NCI-H510A treated with DMSO at 0.1 percent for 48 hours (cell line): Measurements from ENCODE around the gene TRMT112.

ENCODE experiments used
- DNase-seq: peaks from one replicate; lab custom pipeline; 2025; lab: John Stamatoyannopoulos, UW

The TRMT112 gene

GRCh38 chr11:64351136-64351631 is 33.8 kb upstream of the TRMT112 start:
- no peak for DNase-seq

GRCh38 chr11:64349404-64349803 is 32.0 kb upstream of the TRMT112 start:
- no peak for DNase-seq

DNA sequence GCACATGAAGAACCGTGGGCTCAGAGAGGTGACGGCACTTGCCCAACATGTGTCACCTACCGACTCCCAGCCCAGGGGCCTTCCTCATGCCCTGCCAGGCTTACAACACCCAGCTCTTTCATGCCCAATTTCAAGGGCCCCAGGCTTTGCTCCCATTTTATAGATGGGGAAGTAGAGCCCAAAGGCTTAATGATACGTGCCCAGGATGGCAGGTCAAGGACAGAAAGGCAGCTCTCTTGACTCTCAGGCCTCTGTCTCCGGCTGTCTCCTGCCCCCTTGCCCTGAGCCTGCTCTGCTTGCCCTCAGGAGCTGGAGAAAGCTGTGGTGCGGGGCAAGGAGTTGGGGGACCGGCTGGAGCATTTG is 31.6 kb upstream of the TRMT112 start:
- no peak for DNase-seq

GRCh38 chr11:64348383-64349024 is 31.1 kb upstream of the TRMT112 start:
- DNase-seq: no peak

GRCh38 chr11:64347193-64347867 is 30.0 kb upstream of the TRMT112 start:
- DNase-seq: no peak

DNA sequence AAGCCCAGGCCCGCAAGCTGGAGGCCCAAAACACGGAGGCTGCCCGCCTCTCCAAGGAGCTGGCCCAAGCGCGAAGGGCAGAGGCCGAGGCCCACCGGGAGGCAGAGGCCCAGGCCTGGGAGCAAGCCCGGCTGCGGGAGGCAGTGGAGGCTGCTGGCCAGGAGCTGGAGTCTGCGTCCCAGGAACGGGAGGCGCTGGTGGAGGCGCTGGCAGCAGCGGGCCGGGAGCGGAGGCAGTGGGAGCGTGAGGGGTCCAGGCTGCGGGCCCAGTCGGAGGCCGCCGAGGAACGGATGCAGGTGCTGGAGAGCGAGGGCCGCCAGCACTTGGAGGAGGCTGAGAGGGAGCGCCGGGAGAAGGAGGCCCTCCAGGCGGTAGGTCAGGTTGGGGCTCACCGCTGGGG is 27.4 kb upstream of the TRMT112 start:
- DNase-seq: no peak

- no peak for DNase-seq
These were observed 26.6 kb upstream of the TRMT112 start for GRCh38 chr11:64343767-64344559.

DNA sequence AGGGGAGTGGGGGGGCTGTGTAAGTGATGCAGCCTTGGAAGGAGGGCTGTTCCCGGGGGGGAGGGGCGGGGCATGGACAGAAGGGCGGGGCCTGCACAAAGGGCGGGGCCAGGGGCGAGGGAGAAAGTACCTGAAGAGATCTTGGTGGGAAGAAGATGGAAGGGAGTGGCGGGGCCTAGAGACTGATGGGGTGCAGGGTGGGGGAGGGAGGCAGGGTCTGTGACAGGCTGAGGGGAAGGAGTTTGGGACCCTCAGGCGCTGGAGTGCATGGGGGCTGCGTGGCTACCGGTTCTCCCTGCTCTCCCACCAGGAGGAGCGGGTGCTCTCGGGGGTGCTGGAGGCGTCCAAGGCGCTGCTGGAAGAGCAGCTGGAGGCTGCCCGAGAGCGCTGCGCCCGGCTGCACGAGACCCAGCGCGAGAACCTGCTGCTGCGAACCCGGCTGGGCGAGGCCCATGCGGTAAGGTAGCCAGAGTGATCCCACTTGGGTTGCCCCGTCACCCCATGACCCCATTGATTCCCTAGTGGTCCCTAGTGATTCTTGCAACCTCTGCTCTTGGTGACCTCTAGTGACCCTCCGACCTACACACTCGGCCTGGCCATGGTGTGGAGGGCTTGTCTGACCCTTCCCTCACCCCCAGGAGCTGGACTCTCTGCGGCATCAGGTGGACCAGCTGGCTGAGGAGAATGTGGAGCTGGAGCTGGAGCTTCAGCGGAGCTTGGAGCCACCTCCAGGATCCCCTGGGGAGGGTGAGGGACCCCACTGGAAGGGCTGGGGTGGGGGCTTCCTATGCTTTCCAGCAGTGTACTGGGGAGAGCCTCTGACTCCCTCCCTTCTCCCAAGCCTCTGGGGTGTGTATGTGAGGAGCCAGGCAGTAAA is 25.7 kb upstream of the TRMT112 start:
- DNase-seq: no peak

DNA sequence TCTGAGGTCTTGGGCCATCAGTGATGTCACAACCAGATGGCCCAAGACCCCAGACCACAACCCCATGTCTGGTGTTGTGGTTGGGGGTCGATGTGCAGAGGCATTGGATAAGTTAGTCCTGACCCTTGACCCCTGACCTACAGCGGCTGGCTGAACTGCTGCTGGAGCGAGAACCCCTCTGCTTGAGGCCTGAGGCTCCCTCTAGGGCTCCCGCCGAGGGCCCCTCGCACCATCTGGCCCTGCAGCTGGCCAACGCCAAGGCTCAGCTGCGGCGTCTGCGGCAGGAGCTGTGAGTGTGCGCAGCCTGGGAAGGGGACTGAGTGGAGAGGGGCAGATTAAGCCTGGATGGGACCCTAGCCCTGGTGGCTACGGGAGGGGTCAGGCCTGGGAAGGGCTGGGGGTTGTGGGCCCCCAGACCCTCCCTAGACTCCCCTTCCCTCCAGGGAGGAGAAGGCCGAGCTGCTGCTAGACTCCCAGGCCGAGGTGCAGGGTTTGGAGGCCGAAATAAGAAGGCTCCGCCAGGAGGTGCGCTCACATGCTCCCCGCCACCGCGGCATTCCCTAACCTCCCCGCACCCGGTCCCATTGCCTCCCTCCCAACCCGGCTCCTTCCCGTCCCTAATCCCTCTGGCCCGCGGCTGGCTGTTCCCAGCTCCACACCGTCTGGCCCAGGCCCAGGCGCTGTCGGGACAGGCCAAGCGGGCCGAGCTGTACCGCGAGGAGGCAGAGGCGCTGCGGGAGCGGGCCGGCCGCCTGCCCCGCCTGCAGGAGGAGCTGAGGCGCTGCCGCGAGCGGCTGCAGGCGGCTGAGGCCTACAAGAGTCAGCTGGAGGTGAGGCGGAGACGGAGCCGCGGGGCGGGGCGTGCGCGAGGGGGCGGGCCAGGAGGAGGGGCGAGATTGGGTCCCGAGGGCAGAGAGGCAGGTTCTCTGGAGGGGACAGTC is 24.8 kb upstream of the TRMT112 start:
- no peak for DNase-seq

GRCh38 chr11:64341429-64341828 is 24.1 kb upstream of the TRMT112 start:
- DNase-seq: no peak

GRCh38 chr11:64340671-64341335 is 23.4 kb upstream of the TRMT112 start:
- DNase-seq: no peak

DNA sequence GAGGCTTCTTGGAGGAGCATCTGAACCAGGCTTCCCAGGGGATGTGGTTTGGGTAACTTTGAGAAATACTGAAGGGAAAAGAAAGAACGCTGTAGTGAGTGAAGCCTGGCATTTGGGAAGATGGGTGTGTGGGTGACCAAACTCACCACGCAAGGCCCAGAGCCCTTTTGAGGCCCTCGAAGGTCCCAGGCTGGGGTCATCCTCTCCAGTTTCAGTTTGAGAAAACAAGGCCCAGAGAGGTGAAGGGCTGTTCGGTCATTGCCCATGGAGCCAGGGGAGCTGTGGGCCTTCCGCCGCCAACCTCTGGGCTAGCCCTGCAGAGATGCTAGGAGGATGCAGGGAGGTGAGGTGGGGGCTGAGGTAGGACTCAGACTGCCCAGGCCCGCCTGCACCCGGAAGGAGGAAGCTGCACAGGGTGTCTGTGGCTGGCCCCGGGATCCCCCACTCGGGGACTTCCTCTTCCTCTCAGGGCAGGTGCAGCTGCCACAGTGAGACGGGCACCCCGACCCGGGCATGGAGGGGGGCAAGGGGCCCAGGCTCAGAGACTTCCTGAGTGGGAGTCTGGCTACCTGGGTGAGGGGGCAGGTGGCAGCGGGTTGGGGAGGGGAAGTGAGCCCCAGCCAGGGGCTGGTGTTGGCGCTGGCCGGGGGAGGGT is 22.5 kb upstream of the TRMT112 start, which contains the start of gene CCDC88B:
TSS of gene CCDC88B (plus strand) at position 451 of the 655 bp plus-strand sequence. CDS start at position 514, 63 bp downstream.
- DNase-seq: no peak

- no peak for DNase-seq
These were observed 21.9 kb upstream of the TRMT112 start for GRCh38 chr11:64339286-64339685.

DNA sequence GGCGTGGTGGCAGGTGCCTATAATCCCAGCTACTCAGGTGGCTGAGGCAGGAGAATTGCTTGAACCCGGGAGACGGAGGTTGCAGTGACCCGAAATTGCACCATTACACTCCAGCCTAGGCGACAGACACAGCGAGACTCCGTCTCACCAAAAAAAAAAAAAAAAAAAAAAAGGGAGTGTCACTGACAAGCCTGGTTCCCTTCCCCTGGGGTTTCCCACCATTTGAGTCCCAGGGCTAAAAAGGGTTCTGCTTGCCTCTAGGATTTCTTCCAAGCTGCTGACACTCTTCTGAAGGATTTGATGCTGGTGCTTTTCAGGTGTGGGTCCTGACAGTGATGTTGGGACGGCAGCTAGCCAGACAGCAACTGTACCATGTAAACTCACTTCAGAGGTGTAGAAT is 21.4 kb upstream of the TRMT112 start:
- DNase-seq: no peak

DNA sequence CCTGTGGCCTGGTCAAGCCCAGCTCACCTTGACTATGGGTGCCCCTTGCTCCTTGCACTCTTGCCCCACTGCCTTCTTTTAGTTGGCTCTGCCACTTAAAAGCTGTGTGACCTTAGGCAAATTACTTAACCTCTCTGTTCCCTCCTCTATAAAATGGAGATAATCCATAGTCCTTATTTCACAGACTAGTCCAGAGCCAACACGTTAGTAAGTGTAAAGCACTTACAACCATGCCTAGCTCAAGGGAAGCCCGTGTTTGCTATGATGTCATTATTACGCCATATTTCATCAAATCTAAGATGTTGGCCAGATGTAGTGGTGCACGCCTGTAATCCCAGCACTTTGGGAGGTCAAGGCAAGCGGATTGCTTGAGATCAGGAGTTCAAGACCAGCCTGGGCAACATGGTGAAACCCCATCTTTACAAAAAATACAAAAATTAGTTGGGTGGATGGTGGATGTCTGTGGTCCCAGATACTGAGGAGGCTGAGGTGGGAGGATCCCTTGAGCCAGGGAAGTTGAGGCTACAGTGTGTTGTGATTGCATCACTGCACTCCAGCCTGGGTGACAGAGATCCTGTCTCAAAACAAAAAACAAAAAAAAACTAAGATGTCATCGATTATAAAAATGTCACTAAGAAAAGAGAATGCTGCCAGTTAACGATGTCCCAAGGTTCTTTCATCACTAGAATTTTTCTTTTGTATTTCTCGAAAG is 20.3 kb upstream of the TRMT112 start:
- DNase-seq: no peak

DNA sequence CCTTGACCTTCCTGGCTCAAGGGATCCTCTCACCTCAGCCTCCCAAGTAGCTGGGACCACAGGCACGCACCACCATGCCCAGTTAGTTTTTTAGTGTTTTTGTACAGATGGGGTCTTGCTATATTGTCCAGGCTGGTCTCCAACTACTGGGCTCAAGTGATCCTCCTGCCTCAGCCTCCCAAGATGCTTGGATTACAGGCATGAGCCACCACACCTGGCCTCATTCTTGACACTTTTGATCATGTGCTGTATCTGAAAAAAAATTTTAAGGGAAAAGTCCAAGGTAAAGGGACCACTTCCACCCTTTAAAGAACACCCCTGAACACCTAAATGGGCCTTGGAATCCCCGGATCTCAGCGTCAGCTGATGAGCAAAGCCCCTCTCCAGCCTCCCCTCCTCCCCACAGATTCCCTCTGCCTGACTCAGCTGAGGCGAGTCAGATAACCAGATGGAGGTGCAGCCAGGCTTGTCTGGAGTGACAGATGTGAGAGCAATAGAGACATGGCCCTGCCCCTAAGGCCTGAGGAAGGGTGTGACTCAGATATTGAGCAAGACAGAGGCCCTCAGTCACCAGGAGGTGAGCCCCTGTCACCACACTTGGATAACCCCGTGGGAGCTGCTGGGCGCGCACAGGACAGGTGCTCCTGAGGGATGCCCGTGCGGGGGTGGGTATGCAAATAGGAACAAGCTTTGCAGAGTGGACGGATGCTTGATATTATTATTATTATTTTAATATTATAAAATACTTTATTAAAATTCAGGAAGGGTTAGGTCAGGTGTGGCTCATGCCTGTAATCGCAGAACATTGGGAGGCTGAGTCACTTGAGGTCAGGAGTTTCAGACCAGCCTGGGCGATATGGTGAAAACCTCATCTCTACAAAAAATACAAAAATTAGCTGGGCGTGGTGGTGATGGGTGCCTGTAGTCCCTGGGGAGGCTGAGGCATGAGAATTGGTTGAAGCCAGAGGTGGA is 17.7 kb upstream of the TRMT112 start:
- peak; percentile 89 for DNase-seq

- no peak for DNase-seq
These were observed 16.2 kb upstream of the TRMT112 start for GRCh38 chr11:64333556-64333955.
